ENCODE data around the gene ITFG1.

GRCh38 chr16:47158992-47159391 lies 301.9 kb downstream of the ITFG1 start:
- TF ChIP-seq POLR2AphosphoS5 (IDR thresholded peaks at IDR 0.05; ENCODE audit: low read depth, low read length) (no peak), REST (IDR thresholded peaks at IDR 0.05; ENCODE audit: insufficient read depth in 1 of 2, low read depth in 2 of 2, low read length in 2 of 2) (no peak), TAF1 (IDR thresholded peaks at IDR 0.05; ENCODE audit: borderline replicate concordance, insufficient read depth, low read length) (no peak)
